BLaER1 treated with 17β-estradiol and CSF1 and Interleukin-3, amounts not matched to agents 10 nM and 100 nM (cell line): ENCODE data around the gene MYBPC1.
A peak's percentile ranks its signal among the peaks of the same experiment; 100 is the strongest.
"Not testable (repeated sequence)": the region's sequence is repeated elsewhere in the genome, so short reads cannot be mapped to it uniquely, and the experiment has no call there.

Source experiments
- H3K27ac ChIP-seq, 11 experiments: shearing (Covaris generic); formaldehyde crosslinking; 2 replicates each; pipeline ENCODE4 v1.8.1; 2022
- H3K27me3 ChIP-seq, 11 experiments: shearing (Covaris generic); formaldehyde crosslinking; 2 replicates each; pipeline ENCODE4 v1.8.1; 2022
- H3K36me3 ChIP-seq, 11 experiments: shearing (Covaris generic); formaldehyde crosslinking; 2 replicates each; pipeline ENCODE4 v1.8.1; 2022
- H3K4me1 ChIP-seq, 10 experiments: shearing (Covaris generic); formaldehyde crosslinking; 2 replicates each; pipeline ENCODE4 v1.8.1; 2022
- H3K4me2 ChIP-seq, 11 experiments: shearing (Covaris generic); formaldehyde crosslinking; 2 replicates each; pipeline ENCODE4 v1.8.1; 2022
- H3K4me3 ChIP-seq, 10 experiments: shearing (Covaris generic); formaldehyde crosslinking; 2 replicates each; pipeline ENCODE4 v1.8.1; 2022
- H3K9ac ChIP-seq, 11 experiments: shearing (Covaris generic); formaldehyde crosslinking; 2 replicates each; pipeline ENCODE4 v1.8.1; 2022
- H3K9me3 ChIP-seq, 11 experiments: shearing (Covaris generic); formaldehyde crosslinking; replicated peaks in 1 of 11; 2 replicates each; pipeline ENCODE4 v1.8.1; 2022
- H4K20me1 ChIP-seq, 11 experiments: shearing (Covaris generic); formaldehyde crosslinking; 2 replicates each; pipeline ENCODE4 v1.8.1; 2022
- Cebpa-rat ChIP-seq, 11 experiments: shearing (Covaris generic); IDR thresholded peaks; 2 replicates each; pipeline ENCODE4 v1.8.1; 2022

MYBPC1 gene

GRCh38 chr12:101663298-101663697 is 68.5 kb downstream of the MYBPC1 start:
- H3K4me2 ChIP-seq: no peak overlapping the region
- no peaks in the 10 kb centered on the region for H4K20me1 ChIP-seq
- H3K27me3 ChIP-seq: no peaks in the 10 kb centered on the region
- peaks cover 0 to 12% (median 10%) of the 10 kb centered on the region in 10 experiments; a peak in 11 of 20 replicates for H3K4me1 ChIP-seq
- no peak overlapping the region for H3K4me3 ChIP-seq
- H3K9me3 ChIP-seq: peaks cover 0 to 14% (median 9%) of the 10 kb centered on the region in 11 experiments; a peak in 12 of 22 replicates
- H3K9ac ChIP-seq: no peak overlapping the region
- H3K27ac ChIP-seq: no peak overlapping the region
- TF ChIP-seq Cebpa-rat (IDR thresholded peaks at IDR 0.05): no peak
- H3K36me3 ChIP-seq: no peaks in the 10 kb centered on the region

DNA sequence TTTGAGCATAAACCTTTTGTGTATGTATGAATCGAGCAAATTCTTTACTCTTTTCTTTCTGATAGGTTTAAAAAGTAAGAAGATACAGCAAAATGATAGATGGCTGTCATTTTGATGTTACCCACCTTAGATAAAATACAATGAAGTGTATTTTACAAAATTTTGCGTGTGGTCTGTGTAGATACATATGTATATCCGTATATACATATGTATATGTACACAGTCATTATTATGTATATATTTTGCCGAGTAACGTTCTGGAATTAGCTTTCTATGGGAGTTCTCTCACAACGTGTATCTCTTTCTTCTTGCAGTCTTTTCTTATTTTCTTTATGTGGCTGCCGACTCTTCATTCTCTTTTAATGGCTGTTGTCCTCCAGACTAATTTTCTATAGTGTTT is 70.2 kb downstream of the MYBPC1 start:
- no peak overlapping the region for H3K4me3 ChIP-seq
- H4K20me1 ChIP-seq: no peaks in the 10 kb centered on the region
- H3K27me3 ChIP-seq: no peaks in the 10 kb centered on the region
- H3K4me1 ChIP-seq: peaks cover under 1 to 13% (median 10%) of the 10 kb centered on the region in 10 experiments; a peak in 17 of 20 replicates
- H3K27ac ChIP-seq: no peak overlapping the region
- no peaks in the 10 kb centered on the region for H3K36me3 ChIP-seq
- no peak for TF ChIP-seq Cebpa-rat (IDR thresholded peaks at IDR 0.05)
- no peak overlapping the region for H3K9ac ChIP-seq
- H3K4me2 ChIP-seq: peak overlapping the region in 2 of 11 experiments; percentile 40 to 59; a peak in 1 of 22 replicates
- H3K9me3 ChIP-seq: peaks cover 0 to 11% (median 7%) of the 10 kb centered on the region in 11 experiments; a peak in 12 of 22 replicates

DNA sequence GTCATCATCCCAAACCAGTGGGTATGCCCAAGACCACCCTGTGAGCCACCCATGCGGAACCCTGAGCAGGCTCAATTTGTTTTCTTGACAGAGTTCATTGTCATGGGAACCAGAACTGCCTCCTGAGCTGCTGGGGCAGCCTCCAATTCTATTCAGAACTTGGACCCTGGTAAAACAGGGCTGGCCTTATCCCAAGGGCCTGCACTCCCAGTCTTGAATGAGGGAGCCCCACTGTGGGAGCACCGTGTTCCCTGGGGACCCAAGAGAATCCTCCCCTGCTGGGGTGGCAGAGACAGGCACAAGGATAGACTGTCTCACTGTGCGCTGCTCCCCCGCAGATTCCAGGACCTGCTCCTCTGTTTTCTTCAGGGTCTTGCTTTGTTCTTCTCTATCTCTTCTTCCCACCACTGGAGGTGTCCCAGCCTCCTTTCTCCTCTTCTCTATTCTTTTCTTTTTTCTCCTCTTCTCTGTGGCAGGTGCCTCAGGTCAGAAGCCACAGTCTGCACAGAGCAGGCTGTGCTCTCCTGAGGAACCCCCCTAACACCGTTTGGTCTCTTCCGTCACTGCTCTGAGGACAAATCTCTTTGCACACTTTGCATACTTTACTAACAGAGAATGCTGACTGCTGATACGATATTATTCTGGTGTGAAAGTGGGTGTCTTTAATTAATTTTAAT is 71.4 kb downstream of the MYBPC1 start:
- peak overlapping the region in 8 of 11 experiments; percentile 13 to 62 (median 40); a peak in 13 of 22 replicates for H3K4me2 ChIP-seq
- H3K36me3 ChIP-seq: no peaks in the 10 kb centered on the region
- no peak overlapping the region for H3K27ac ChIP-seq
- H4K20me1 ChIP-seq: no peaks in the 10 kb centered on the region
- TF ChIP-seq Cebpa-rat (IDR thresholded peaks at IDR 0.05): no peak
- no peaks in the 10 kb centered on the region for H3K27me3 ChIP-seq
- H3K9me3 ChIP-seq: peaks cover 0 to under 1% (median 0%) of the 10 kb centered on the region in 11 experiments; a peak in 1 of 22 replicates
- no peak overlapping the region for H3K9ac ChIP-seq
- H3K4me3 ChIP-seq: no peak overlapping the region
- peaks cover 12 to 25% (median 16%) of the 10 kb centered on the region in 10 experiments for H3K4me1 ChIP-seq

- H3K27ac ChIP-seq: no peak overlapping the region
- no peak overlapping the region for H3K9ac ChIP-seq
- no peaks in the 10 kb centered on the region for H3K36me3 ChIP-seq
- no peak for TF ChIP-seq Cebpa-rat (IDR thresholded peaks at IDR 0.05)
- no peaks in the 10 kb centered on the region for H4K20me1 ChIP-seq
- no peak overlapping the region for H3K4me3 ChIP-seq
- H3K9me3 ChIP-seq: no peaks in the 10 kb centered on the region
- no peak overlapping the region for H3K4me2 ChIP-seq
- no peaks in the 10 kb centered on the region for H3K27me3 ChIP-seq
- H3K4me1 ChIP-seq: peaks cover 25 to 38% (median 27%) of the 10 kb centered on the region in 10 experiments
These were observed 72.8 kb downstream of the MYBPC1 start for GRCh38 chr12:101667591-101667990.

DNA sequence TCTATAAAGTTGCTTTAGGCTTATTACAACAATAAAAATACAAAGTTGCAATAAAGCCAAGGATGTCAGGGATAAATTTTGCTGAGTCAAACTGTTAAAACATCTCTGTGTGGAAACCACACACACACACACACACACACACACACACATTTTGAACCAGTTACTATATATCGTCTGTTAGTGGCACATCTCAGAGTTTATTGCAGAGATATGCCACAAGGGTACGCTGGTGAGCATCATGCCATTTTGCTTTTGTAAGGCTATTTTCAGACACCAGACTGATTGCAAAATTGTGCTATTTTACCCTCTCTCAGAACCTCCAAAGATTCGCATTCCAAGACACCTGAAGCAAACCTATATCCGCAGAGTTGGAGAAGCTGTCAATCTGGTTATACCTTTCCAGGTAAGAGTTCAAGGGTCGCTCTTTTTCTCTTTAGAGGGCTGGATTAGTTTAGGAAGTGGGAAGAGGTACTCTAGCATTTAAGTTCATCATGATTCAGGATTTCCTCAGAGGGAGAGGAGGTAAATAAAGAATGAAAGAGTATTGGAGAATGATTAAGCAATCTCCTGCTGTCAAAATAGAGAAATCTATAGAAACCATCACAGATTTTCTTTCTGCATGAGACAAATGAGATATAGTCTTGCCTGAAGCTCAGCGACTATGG is 75.4 kb downstream of the MYBPC1 start:
- Histone ChIP-seq H3K4me1 (peaks cover 25 to 38% (median 27%) of the 10 kb centered on the region in 10 experiments), H3K9me3 (no peaks in the 10 kb centered on the region), H4K20me1 (no peaks in the 10 kb centered on the region), H3K9ac (no peak overlapping the region), H3K27ac (peak overlapping the region in 2 of 11 experiments; percentile 31 to 62; a peak in 2 of 22 replicates), H3K4me3 (no peak overlapping the region), H3K27me3 (no peaks in the 10 kb centered on the region), H3K36me3 (no peaks in the 10 kb centered on the region), H3K4me2 (peak overlapping the region in 6 of 11 experiments; percentile 2 to 79 (median 58); a peak in 8 of 22 replicates)
- 0 out of 22 replicates have a peak, but pooled peaks of 1 of the 11 experiments have one; percentile 23 for TF ChIP-seq Cebpa-rat (IDR thresholded peaks at IDR 0.05)

GRCh38 chr12:101671157-101671791 is 76.5 kb downstream of the MYBPC1 start:
- peak overlapping the region in 8 of 11 experiments; percentile 5 to 62 (median 36); a peak in 12 of 22 replicates for H3K27ac ChIP-seq
- H3K4me1 ChIP-seq: peaks cover 15 to 31% (median 27%) of the 10 kb centered on the region in 10 experiments
- peak overlapping the region; percentile 37 to 79 (median 57) for H3K4me2 ChIP-seq
- peak overlapping the region in 1 of 11 experiments; percentile 25; a peak in 1 of 22 replicates for H3K9ac ChIP-seq
- H4K20me1 ChIP-seq: no peaks in the 10 kb centered on the region
- no peaks in the 10 kb centered on the region for H3K36me3 ChIP-seq
- no peak overlapping the region for H3K4me3 ChIP-seq
- TF ChIP-seq Cebpa-rat (IDR thresholded peaks at IDR 0.05): peak in 3 of 11 experiments; percentile 31 to 41 (median 31); a peak in 1 of 22 replicates
- H3K9me3 ChIP-seq: no peaks in the 10 kb centered on the region
- H3K27me3 ChIP-seq: no peaks in the 10 kb centered on the region

DNA sequence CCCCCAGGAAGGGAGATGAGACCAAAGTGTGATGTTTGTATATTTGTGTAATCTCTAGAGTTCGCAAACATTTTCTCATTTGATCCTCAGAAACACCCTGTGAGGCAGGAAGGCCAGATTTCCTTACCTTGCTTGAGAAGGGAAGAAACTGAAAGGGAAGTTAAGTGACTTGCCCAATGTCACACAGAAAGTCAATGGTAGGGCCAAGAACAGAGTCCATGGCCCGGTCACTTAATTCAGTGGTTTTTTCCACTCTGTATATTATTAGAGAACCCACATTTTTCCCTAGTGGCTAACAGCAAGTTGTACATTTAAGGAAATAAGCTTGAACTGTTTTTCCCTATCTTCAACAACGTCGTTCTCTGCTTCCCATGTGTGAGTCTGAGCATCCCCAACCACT is 77.1 kb downstream of the MYBPC1 start:
- Histone ChIP-seq H3K36me3 (no peaks in the 10 kb centered on the region), H3K27ac (peak overlapping the region in 8 of 11 experiments; percentile 5 to 62 (median 36); a peak in 11 of 22 replicates), H3K9me3 (no peaks in the 10 kb centered on the region), H3K27me3 (no peaks in the 10 kb centered on the region), H3K9ac (peak overlapping the region in 1 of 11 experiments; percentile 25; a peak in 1 of 22 replicates), H3K4me3 (no peak overlapping the region), H3K4me1 (peaks cover 15 to 31% (median 26%) of the 10 kb centered on the region in 10 experiments), H4K20me1 (no peaks in the 10 kb centered on the region), H3K4me2 (peak overlapping the region; percentile 37 to 79 (median 57))
- TF ChIP-seq Cebpa-rat (IDR thresholded peaks at IDR 0.05): no peak

DNA sequence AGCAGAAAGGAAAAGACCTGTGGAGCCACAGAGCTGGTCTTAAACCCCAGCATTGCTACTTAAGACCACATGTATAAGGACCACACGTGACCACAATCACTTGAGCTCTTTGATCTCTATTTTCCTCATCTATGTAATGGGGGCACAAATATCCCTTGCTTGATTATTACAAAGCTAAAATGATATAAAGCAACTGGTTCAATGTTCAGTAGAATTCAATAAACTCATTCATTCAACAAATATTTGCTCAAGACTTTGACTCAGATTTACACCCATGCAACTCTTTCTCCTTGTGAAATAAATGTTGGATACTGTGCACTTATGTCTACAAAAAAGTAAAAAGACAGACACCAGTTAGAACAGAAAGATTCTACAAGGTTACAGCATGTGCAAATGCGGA is 80.8 kb downstream of the MYBPC1 start:
- peaks cover 15 to 21% (median 19%) of the 10 kb centered on the region in 10 experiments for H3K4me1 ChIP-seq
- no peaks in the 10 kb centered on the region for H3K27me3 ChIP-seq
- no peak overlapping the region for H3K4me2 ChIP-seq
- H3K4me3 ChIP-seq: no peak overlapping the region
- H3K27ac ChIP-seq: no peak overlapping the region
- H3K36me3 ChIP-seq: no peaks in the 10 kb centered on the region
- no peak for TF ChIP-seq Cebpa-rat (IDR thresholded peaks at IDR 0.05)
- no peaks in the 10 kb centered on the region for H3K9me3 ChIP-seq
- no peaks in the 10 kb centered on the region for H4K20me1 ChIP-seq
- H3K9ac ChIP-seq: no peak overlapping the region

- not testable (repeated sequence) for H3K9me3 ChIP-seq, H3K36me3 ChIP-seq, H3K27me3 ChIP-seq, H3K4me3 ChIP-seq, H3K4me2 ChIP-seq, H4K20me1 ChIP-seq, H3K27ac ChIP-seq, H3K9ac ChIP-seq
- peaks cover 7 to 12% (median 10%) of the 10 kb centered on the region in 10 experiments for H3K4me1 ChIP-seq
These were observed 81.7 kb downstream of the MYBPC1 start for GRCh38 chr12:101676497-101676896.
